Mucosa of stomach (tissue), 1 donor: ENCODE data around the gene C3.
A peak's percentile ranks its signal among the peaks of the same experiment; 100 is the strongest.

Experiments
- H3K27me3 ChIP-seq: one replicate; pipeline ENCODE4 v1.7.0; 2013; ENCODE audit warnings: mild to moderate bottlenecking, low read length; ENCODE audit not compliant: control insufficient read depth, insufficient read depth
- H3K36me3 ChIP-seq: one replicate; pipeline ENCODE4 v1.7.0; 2013; ENCODE audit warnings: low read length; ENCODE audit not compliant: control insufficient read depth, insufficient read depth
- H3K4me1 ChIP-seq: one replicate; pipeline ENCODE4 v1.7.0; 2013; ENCODE audit warnings: mild to moderate bottlenecking, low read length; ENCODE audit not compliant: control insufficient read depth, insufficient read depth
- H3K4me3 ChIP-seq: one replicate; pipeline ENCODE4 v1.7.0; 2013; ENCODE audit warnings: low read length
- H3K9ac ChIP-seq: one replicate; pipeline ENCODE4 v1.7.0; 2013; ENCODE audit warnings: mild to moderate bottlenecking, low read length, moderate library complexity
- H3K9me3 ChIP-seq: one replicate; pipeline ENCODE4 v1.7.0; 2013; ENCODE audit warnings: mild to moderate bottlenecking, low read length, moderate library complexity; ENCODE audit not compliant: control insufficient read depth
- donor health status: Pancreatic carcinoma.

C3 gene

GRCh38 chr19:6734096-6734696, 13.7 kb upstream of the C3 start:
- Histone ChIP-seq H3K9ac (no peak overlapping the region), H3K36me3 (peaks cover 7% of the 10 kb centered on the region), H3K27me3 (no peaks in the 10 kb centered on the region), H3K4me1 (peaks cover 44% of the 10 kb centered on the region), H3K4me3 (no peak overlapping the region), H3K9me3 (no peaks in the 10 kb centered on the region)

- H3K4me3 ChIP-seq, result no peak overlapping the region
- H3K9ac ChIP-seq, result no peak overlapping the region
- no peaks in the 10 kb centered on the region for H3K9me3 ChIP-seq
- peaks cover 7% of the 10 kb centered on the region for H3K36me3 ChIP-seq
- H3K27me3 ChIP-seq, result no peaks in the 10 kb centered on the region
- H3K4me1 ChIP-seq, result peaks cover 44% of the 10 kb centered on the region
Measured at GRCh38 chr19:6733338-6734095, 13.1 kb upstream of the C3 start.

GRCh38 chr19:6732803-6733337, 12.4 kb upstream of the C3 start:
- Histone ChIP-seq H3K27me3 (no peaks in the 10 kb centered on the region), H3K4me3 (no peak overlapping the region), H3K4me1 (peaks cover 42% of the 10 kb centered on the region), H3K9me3 (no peaks in the 10 kb centered on the region), H3K36me3 (peaks cover 7% of the 10 kb centered on the region), H3K9ac (no peak overlapping the region)

- peaks cover 7% of the 10 kb centered on the region for H3K36me3 ChIP-seq
- H3K4me1 ChIP-seq, result peaks cover 41% of the 10 kb centered on the region
- no peaks in the 10 kb centered on the region for H3K27me3 ChIP-seq
- no peaks in the 10 kb centered on the region for H3K9me3 ChIP-seq
- H3K4me3 ChIP-seq, result no peak overlapping the region
- H3K9ac ChIP-seq, result no peak overlapping the region
Measured at GRCh38 chr19:6731822-6732221, 11.4 kb upstream of the C3 start.

- Histone ChIP-seq H3K9ac (no peak overlapping the region), H3K27me3 (no peaks in the 10 kb centered on the region), H3K36me3 (peaks cover 7% of the 10 kb centered on the region), H3K9me3 (no peaks in the 10 kb centered on the region), H3K4me3 (no peak overlapping the region), H3K4me1 (peaks cover 37% of the 10 kb centered on the region)
Measured at GRCh38 chr19:6730941-6731670, 10.7 kb upstream of the C3 start.

- H3K27me3 ChIP-seq, result no peaks in the 10 kb centered on the region
- H3K36me3 ChIP-seq, result peaks cover 7% of the 10 kb centered on the region
- no peaks in the 10 kb centered on the region for H3K9me3 ChIP-seq
- H3K4me1 ChIP-seq, result peaks cover 32% of the 10 kb centered on the region
- peak overlapping the region; percentile 51 for H3K9ac ChIP-seq
- peak overlapping the region; percentile 44 for H3K4me3 ChIP-seq
Measured at GRCh38 chr19:6730153-6730804, 9.8 kb upstream of the C3 start.

GRCh38 chr19:6729573-6730152, 9.2 kb upstream of the C3 start:
- no peaks in the 10 kb centered on the region for H3K27me3 ChIP-seq
- H3K9me3 ChIP-seq, result no peaks in the 10 kb centered on the region
- peaks cover 7% of the 10 kb centered on the region for H3K36me3 ChIP-seq
- H3K4me1 ChIP-seq, result peaks cover 33% of the 10 kb centered on the region
- peak overlapping the region; percentile 44 for H3K4me3 ChIP-seq
- H3K9ac ChIP-seq, result peak overlapping the region; percentile 51

GRCh38 chr19:6728346-6728745, 7.9 kb upstream of the C3 start:
- Histone ChIP-seq H3K27me3 (no peaks in the 10 kb centered on the region), H3K9ac (peak overlapping the region; percentile 18), H3K4me1 (peaks cover 33% of the 10 kb centered on the region), H3K4me3 (no peak overlapping the region), H3K9me3 (no peaks in the 10 kb centered on the region), H3K36me3 (peaks cover 5% of the 10 kb centered on the region)

- Histone ChIP-seq H3K4me1 (peaks cover 28% of the 10 kb centered on the region), H3K9me3 (no peaks in the 10 kb centered on the region), H3K36me3 (no peaks in the 10 kb centered on the region), H3K27me3 (no peaks in the 10 kb centered on the region), H3K9ac (no peak overlapping the region), H3K4me3 (no peak overlapping the region)
Measured at GRCh38 chr19:6725513-6726231, 5.2 kb upstream of the C3 start.

- Histone ChIP-seq H3K36me3 (no peaks in the 10 kb centered on the region), H3K27me3 (no peaks in the 10 kb centered on the region), H3K4me1 (peaks cover 23% of the 10 kb centered on the region), H3K9ac (no peak overlapping the region), H3K9me3 (no peaks in the 10 kb centered on the region), H3K4me3 (no peak overlapping the region)
Measured at GRCh38 chr19:6724631-6725492, 4.4 kb upstream of the C3 start.
